OCI-LY1 (cell line): ENCODE results near the gene HAND1.

ENCODE experiments used
- H2AFZ ChIP-seq: fragments of 200-600 bp; sonication (generic), shearing (Covaris generic); 2 replicates; pipeline ENCODE4 v1.6.0; 2014; ENCODE audit warnings: antibody characterized with exemption, mild to moderate bottlenecking, low read length
- H3F3A ChIP-seq: fragments of 200-600 bp; sonication (generic), shearing (Covaris generic); 2 replicates; pipeline ENCODE4 v1.6.0; 2014; ENCODE audit warnings: mild to moderate bottlenecking, antibody characterized with exemption, low read length, moderate library complexity; ENCODE audit not compliant: insufficient read depth
- H3K27ac ChIP-seq: fragments of 200-600 bp; sonication (generic); 2 replicates; pipeline ENCODE4 v1.5.1; 2014; ENCODE audit warnings: low read length, mixed run types, mild to moderate bottlenecking, low read depth; ENCODE audit not compliant: poor library complexity, severe bottlenecking
- H3K27me3 ChIP-seq: fragments of 200-600 bp; sonication (generic); 2 replicates; pipeline ENCODE4 v1.6.0; 2014; ENCODE audit warnings: antibody characterized with exemption, mild to moderate bottlenecking, low read length, moderate library complexity; ENCODE audit not compliant: insufficient read depth
- H3K36me3 ChIP-seq: fragments of 200-600 bp; sonication (generic); 2 replicates; pipeline ENCODE4 v1.6.1; 2014; ENCODE audit warnings: mild to moderate bottlenecking, antibody characterized with exemption, low read length, moderate library complexity, mixed read lengths; ENCODE audit not compliant: insufficient read depth
- H3K4me1 ChIP-seq: fragments of 200-600 bp; sonication (generic); 2 replicates; pipeline ENCODE4 v1.5.1; 2014; ENCODE audit warnings: mild to moderate bottlenecking, low read length, moderate library complexity; ENCODE audit not compliant: insufficient read depth, severe bottlenecking
- H3K4me2 ChIP-seq: fragments of 200-600 bp; sonication (generic), shearing (Covaris generic); 2 replicates; pipeline ENCODE4 v1.6.1; 2014; ENCODE audit warnings: low read length
- H3K4me3 ChIP-seq: fragments of 200-600 bp; sonication (generic); 2 replicates; pipeline ENCODE4 v1.5.1; 2014; ENCODE audit warnings: low read length, low read depth, mild to moderate bottlenecking, mixed read lengths; ENCODE audit not compliant: poor library complexity, severe bottlenecking
- H3K79me2 ChIP-seq: fragments of 200-600 bp; shearing (Covaris generic); 2 replicates; pipeline ENCODE4 v1.6.1; 2016; ENCODE audit warnings: mixed run types, low read length, mixed read lengths; ENCODE audit not compliant: insufficient read depth
- H3K9ac ChIP-seq: fragments of 200-600 bp; sonication (generic), shearing (Covaris generic); 2 replicates; pipeline ENCODE4 v1.6.1; 2014; ENCODE audit warnings: mild to moderate bottlenecking, low read length, mixed read lengths
- H3K9me2 ChIP-seq: fragments of 200-600 bp; sonication (generic), shearing (Covaris generic); 2 replicates; pipeline ENCODE4 v1.6.1; 2014; ENCODE audit warnings: low read depth, mild to moderate bottlenecking, low read length, mixed read lengths
- H3K9me3 ChIP-seq: fragments of 200-600 bp; shearing (Covaris generic); 2 replicates; pipeline ENCODE4 v1.6.1; 2014; ENCODE audit warnings: low read length, mixed read lengths
- H4K20me1 ChIP-seq: fragments of 200-600 bp; sonication (generic), shearing (Covaris generic); 2 replicates; pipeline ENCODE4 v1.6.0; 2016; ENCODE audit warnings: mild to moderate bottlenecking, low read length; ENCODE audit not compliant: insufficient read depth
- EZH2 ChIP-seq: fragments of 200-600 bp; sonication (generic), shearing (Covaris generic); IDR thresholded peaks from 2 replicates; pipeline ENCODE4 v1.8.0; 2017; ENCODE audit warnings: borderline replicate concordance, mixed run types, mild to moderate bottlenecking, antibody characterized with exemption, low read length, moderate library complexity, mixed read lengths
- TF ChIP-seq, protein P1 (sequence below): fragments of 200-600 bp; sonication (generic), shearing (Covaris generic); IDR thresholded peaks from 2 replicates; pipeline ENCODE4 v1.5.1; 2017; ENCODE audit warnings: mild to moderate bottlenecking, antibody characterized with exemption, low read length, moderate library complexity, mixed read lengths

HAND1 gene

DNA sequence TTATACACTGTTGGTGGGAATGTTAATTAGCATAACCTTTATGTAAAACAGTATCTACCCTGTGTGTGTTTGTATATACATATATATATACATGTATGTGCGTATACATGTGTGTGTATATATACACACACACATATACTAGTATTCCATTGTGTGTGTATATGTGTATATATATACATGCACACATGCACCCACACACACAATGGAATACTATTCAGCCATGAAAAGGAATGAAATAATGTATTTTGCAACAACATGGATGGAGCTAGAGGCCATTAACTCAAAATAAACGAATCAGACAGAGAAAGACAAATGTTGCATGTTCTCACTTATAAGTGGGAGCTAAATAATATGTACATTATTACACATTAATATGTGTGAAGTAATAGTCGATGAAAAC, 49.8 kb downstream of the HAND1 start:
- H3K79me2 ChIP-seq, result no peaks in the 10 kb centered on the region
- H3K9me3 ChIP-seq, result peaks cover 5% of the 10 kb centered on the region; the same call in 1 of the 2 replicates
- no peaks in the 10 kb centered on the region for H4K20me1 ChIP-seq
- no peaks in the 10 kb centered on the region for H3K27me3 ChIP-seq
- H3K4me3 ChIP-seq, result no peak overlapping the region
- H2AFZ ChIP-seq, result no peak overlapping the region
- no peaks in the 10 kb centered on the region for H3F3A ChIP-seq
- H3K4me2 ChIP-seq, result no peak overlapping the region
- no peak overlapping the region for H3K27ac ChIP-seq
- no peaks in the 10 kb centered on the region for H3K9me2 ChIP-seq
- no peaks in the 10 kb centered on the region for H3K4me1 ChIP-seq
- no peaks in the 10 kb centered on the region; the same call in 1 of the 2 replicates for H3K36me3 ChIP-seq
- no peak overlapping the region for H3K9ac ChIP-seq
- TF ChIP-seq, protein P1, sequence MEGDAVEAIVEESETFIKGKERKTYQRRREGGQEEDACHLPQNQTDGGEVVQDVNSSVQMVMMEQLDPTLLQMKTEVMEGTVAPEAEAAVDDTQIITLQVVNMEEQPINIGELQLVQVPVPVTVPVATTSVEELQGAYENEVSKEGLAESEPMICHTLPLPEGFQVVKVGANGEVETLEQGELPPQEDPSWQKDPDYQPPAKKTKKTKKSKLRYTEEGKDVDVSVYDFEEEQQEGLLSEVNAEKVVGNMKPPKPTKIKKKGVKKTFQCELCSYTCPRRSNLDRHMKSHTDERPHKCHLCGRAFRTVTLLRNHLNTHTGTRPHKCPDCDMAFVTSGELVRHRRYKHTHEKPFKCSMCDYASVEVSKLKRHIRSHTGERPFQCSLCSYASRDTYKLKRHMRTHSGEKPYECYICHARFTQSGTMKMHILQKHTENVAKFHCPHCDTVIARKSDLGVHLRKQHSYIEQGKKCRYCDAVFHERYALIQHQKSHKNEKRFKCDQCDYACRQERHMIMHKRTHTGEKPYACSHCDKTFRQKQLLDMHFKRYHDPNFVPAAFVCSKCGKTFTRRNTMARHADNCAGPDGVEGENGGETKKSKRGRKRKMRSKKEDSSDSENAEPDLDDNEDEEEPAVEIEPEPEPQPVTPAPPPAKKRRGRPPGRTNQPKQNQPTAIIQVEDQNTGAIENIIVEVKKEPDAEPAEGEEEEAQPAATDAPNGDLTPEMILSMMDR, result no peak
- no peak for TF ChIP-seq EZH2
